Measurements from ENCODE around the gene PRCP. TPM values are rescaled to one million over a fixed set of nuclear protein-coding genes. Genes with fewer than 3 reads are reported as not detected.

PRCP gene
- total and polyA plus RNA-seq, 9 donors = 36.4 to 184 (median 62.8) TPM

- H3K27ac ChIP-seq = no peak overlapping the region
- H3K4me1 ChIP-seq (ENCODE audit: insufficient read depth) = peaks cover 3% of the 10 kb centered on the region
- DNase-seq = no peak
- no peaks in the 10 kb centered on the region for H3K27me3 ChIP-seq
- no peak overlapping the region for H3K4me3 ChIP-seq
- H3K9me3 ChIP-seq = no peaks in the 10 kb centered on the region
- no peaks in the 10 kb centered on the region for H3K36me3 ChIP-seq
- TF ChIP-seq CTCF (IDR thresholded peaks at IDR 0.05) (no peak), EP300 (IDR thresholded peaks at IDR 0.05) (no peak), POLR2A (IDR thresholded peaks at IDR 0.05) (no peak)
- 63 to 75% (median 66%) methylated on average over 2 of the region's 2 CpGs for WGBS, 3 donors
- intact Hi-C loops (cut with DNase I) = loop anchor here in 1 of 4 donors (10.0 kb wide), 1 partner anchor 145 kb away; no protein-coding TSS in a partner anchor
Measured at GRCh38 chr11:82859750-82860149, 40.5 kb downstream of the PRCP start.

- Histone ChIP-seq H3K27ac (no peak overlapping the region), H3K27me3 (no peaks in the 10 kb centered on the region), H3K4me1 (ENCODE audit: insufficient read depth) (no peaks in the 10 kb centered on the region), H3K9me3 (no peaks in the 10 kb centered on the region), H3K4me3 (no peak overlapping the region), H3K36me3 (no peaks in the 10 kb centered on the region)
- TF ChIP-seq POLR2A (IDR thresholded peaks at IDR 0.05) = no peak
- TF ChIP-seq CTCF (IDR thresholded peaks at IDR 0.05) = no peak
- TF ChIP-seq EP300 (IDR thresholded peaks at IDR 0.05) = no peak
- DNase-seq = no peak
- intact Hi-C loops (cut with DNase I) = no loop called here
- WGBS, 3 donors = 12 to 21% (median 14%) methylated on average over 1 of the region's 1 CpG
Measured at GRCh38 chr11:82858556-82859091, 41.6 kb downstream of the PRCP start.

DNA sequence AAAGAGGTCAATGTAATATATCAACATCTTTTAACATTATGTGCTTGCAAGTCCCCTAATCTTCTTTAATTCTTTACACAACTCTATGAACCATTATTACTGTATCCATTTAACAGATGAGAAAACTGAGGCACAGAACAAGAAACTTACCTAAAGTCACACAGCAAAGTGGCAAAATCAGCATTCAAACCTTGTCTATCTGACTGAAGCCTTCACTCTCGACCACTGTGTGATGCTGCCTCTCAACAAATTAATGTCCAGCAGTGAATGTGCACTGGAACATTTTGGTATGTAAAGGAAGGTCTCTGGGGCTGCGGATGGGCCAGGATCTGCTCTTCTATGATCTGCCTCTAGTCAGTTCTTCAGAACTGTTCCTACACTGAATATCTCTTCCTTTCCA lies 42.1 kb downstream of the PRCP start:
- intact Hi-C loops (cut with DNase I) = no loop called here
- Histone ChIP-seq H3K9me3 (no peaks in the 10 kb centered on the region), H3K27me3 (no peaks in the 10 kb centered on the region), H3K4me3 (no peak overlapping the region), H3K27ac (no peak overlapping the region), H3K4me1 (ENCODE audit: insufficient read depth) (no peaks in the 10 kb centered on the region), H3K36me3 (no peaks in the 10 kb centered on the region)
- DNase-seq = no peak
- WGBS, 3 donors = 60 to 69% (median 63%) methylated on average over 2 of the region's 2 CpGs
- TF ChIP-seq CTCF (IDR thresholded peaks at IDR 0.05) = no peak
- TF ChIP-seq POLR2A (IDR thresholded peaks at IDR 0.05) = no peak
- TF ChIP-seq EP300 (IDR thresholded peaks at IDR 0.05) = no peak

DNA sequence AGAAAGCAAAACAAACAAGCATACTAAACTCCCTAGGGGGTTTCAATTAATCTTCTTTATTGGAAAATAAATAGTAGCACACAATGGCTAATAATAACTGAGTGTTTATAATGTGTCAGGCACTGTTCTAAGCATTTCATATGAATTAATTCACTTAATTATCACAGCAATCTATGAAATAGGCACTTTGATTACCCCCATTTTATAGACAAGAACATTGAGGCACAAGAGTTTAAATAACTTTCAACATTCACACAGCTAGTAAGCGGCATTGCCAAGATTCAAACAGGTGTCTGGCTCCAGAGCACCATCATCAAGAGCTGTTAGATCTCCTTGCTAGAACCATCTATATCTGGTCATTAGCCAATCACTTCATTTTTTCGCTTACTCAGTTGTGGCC lies 43.1 kb downstream of the PRCP start:
- 98 to 100% (median 99%) methylated on average over 2 of the region's 2 CpGs for WGBS, 3 donors

More for the DNA sequence above, 43.1 kb downstream of the PRCP start:
- no peak for TF ChIP-seq POLR2A (IDR thresholded peaks at IDR 0.05)
- TF ChIP-seq CTCF (IDR thresholded peaks at IDR 0.05) = no peak
- TF ChIP-seq EP300 (IDR thresholded peaks at IDR 0.05) = no peak
- H3K27ac ChIP-seq = no peak overlapping the region
- no peak for DNase-seq
- H3K4me1 ChIP-seq (ENCODE audit: insufficient read depth) = no peaks in the 10 kb centered on the region
- no peak overlapping the region for H3K4me3 ChIP-seq
- no peaks in the 10 kb centered on the region for H3K9me3 ChIP-seq
- intact Hi-C loops (cut with DNase I) = no loop called here
- no peaks in the 10 kb centered on the region for H3K27me3 ChIP-seq
- no peaks in the 10 kb centered on the region for H3K36me3 ChIP-seq

Data from ovary (tissue), 9 donors.